CD14-positive monocyte (primary cell): Measurements from ENCODE around the gene CAPN11. TPM values are rescaled to one million over a fixed set of nuclear protein-coding genes. Genes with fewer than 3 reads are reported as not detected.

Experiments
- DNase-seq, 3 donors: peaks; one replicate each; pipeline ENCODE4 v3.0.0-alpha.2; 2011 to 2022
- H2AFZ ChIP-seq: 2 replicates; pipeline ENCODE4 v1.6.0; 2012; ENCODE audit warnings: mild to moderate bottlenecking, low read depth, low read length, inconsistent platforms; ENCODE audit not compliant: insufficient read depth, poor library complexity, severe bottlenecking
- H3K27ac ChIP-seq, 2 donors: 1 replicate in 1 of 2; 2 replicates in 1 of 2; pipeline ENCODE4 v1.5.1; 2012 to 2013; ENCODE audit warnings: low read length in 2 of 2, control low read depth in 1 of 2, inconsistent platforms in 1 of 2, low read depth in 1 of 2, mild to moderate bottlenecking in 1 of 2
- H3K27me3 ChIP-seq, 2 donors: one replicate each; pipeline versions ENCODE4 v1.6.0 to v1.6.1; 2011 to 2013; ENCODE audit warnings: low read length in 2 of 2; ENCODE audit not compliant: control insufficient read depth in 2 of 2, insufficient read depth in 2 of 2
- H3K36me3 ChIP-seq, 2 donors: replicated peaks in 1 of 2; 1 replicate in 1 of 2; 2 replicates in 1 of 2; pipeline versions ENCODE4 v1.5.1 to v1.6.1; 2012 to 2013; ENCODE audit warnings: low read length in 2 of 2, control low read depth in 1 of 2, inconsistent platforms in 1 of 2, mild to moderate bottlenecking in 1 of 2; ENCODE audit not compliant: insufficient read depth in 2 of 2, control insufficient read depth in 1 of 2
- H3K4me1 ChIP-seq, 2 donors: 1 replicate in 1 of 2; 2 replicates in 1 of 2; pipeline versions ENCODE4 v1.5.1 to v1.6.1; 2012 to 2013; ENCODE audit warnings: low read length in 2 of 2, control low read depth in 1 of 2, inconsistent platforms in 1 of 2, mild to moderate bottlenecking in 1 of 2, moderate library complexity in 1 of 2; ENCODE audit not compliant: insufficient read depth in 2 of 2, control insufficient read depth in 1 of 2
- H3K4me2 ChIP-seq: replicated peaks from 2 replicates; pipeline ENCODE3; 2012; ENCODE audit warnings: low read length, moderate library complexity, mild to moderate bottlenecking; ENCODE audit not compliant: poor library complexity, severe bottlenecking; ENCODE audit errors: extremely low read depth
- H3K4me3 ChIP-seq, 3 experiments: fragments of 200-600 bp in 1 of 3; sonication (generic) in 1 of 3; replicated peaks in 1 of 3; 1 replicate in 2 of 3; 2 replicates in 1 of 3; pipeline ENCODE4 v1.5.1; 2011 to 2013; ENCODE audit warnings: low read length in 3 of 3, mild to moderate bottlenecking in 3 of 3, control low read depth in 2 of 3, low read depth in 2 of 3, inconsistent platforms in 1 of 3, moderate library complexity in 1 of 3
- H3K79me2 ChIP-seq: 2 replicates; pipeline ENCODE4 v1.6.0; 2012; ENCODE audit warnings: mild to moderate bottlenecking, control low read depth, inconsistent platforms, low read length, moderate library complexity; ENCODE audit not compliant: insufficient read depth
- H3K9ac ChIP-seq: 2 replicates; pipeline ENCODE4 v1.6.0; 2017; ENCODE audit warnings: low read length, mild to moderate bottlenecking; ENCODE audit not compliant: insufficient read depth, poor library complexity, severe bottlenecking
- H3K9me3 ChIP-seq, 2 donors: replicated peaks in 1 of 2; 1 replicate in 1 of 2; 2 replicates in 1 of 2; pipeline versions ENCODE4 v1.5.1 to v1.6.1; 2012 to 2013; ENCODE audit warnings: low read length in 2 of 2, control low read depth in 1 of 2; ENCODE audit not compliant: control insufficient read depth in 1 of 2, insufficient read depth in 1 of 2
- H4K20me1 ChIP-seq: 2 replicates; pipeline ENCODE4 v1.6.0; 2012; ENCODE audit warnings: mild to moderate bottlenecking, low read length, control low read depth, moderate library complexity; ENCODE audit not compliant: insufficient read depth
- H3K27ac Mint-ChIP-seq, 7 donors: one replicate each; pipeline ENCODE4 v1.8.0; 2020; ENCODE audit warnings: mild to moderate bottlenecking in 7 of 7, mixed read lengths in 7 of 7, moderate library complexity in 6 of 7, inconsistent platforms in 2 of 7
- H3K27me3 Mint-ChIP-seq, 3 donors: one replicate each; pipeline ENCODE4 v1.8.0; 2021 to 2022; ENCODE audit warnings: low read depth in 3 of 3, mild to moderate bottlenecking in 3 of 3, mixed read lengths in 3 of 3, moderate library complexity in 3 of 3, inconsistent platforms in 1 of 3
- H3K36me3 Mint-ChIP-seq, 2 donors: one replicate each; pipeline ENCODE4 v1.8.0; 2020; ENCODE audit warnings: mixed read lengths in 2 of 2, inconsistent platforms in 1 of 2, mild to moderate bottlenecking in 1 of 2
- H3K4me1 Mint-ChIP-seq: one replicate; pipeline ENCODE4 v1.8.0; 2020; ENCODE audit warnings: mild to moderate bottlenecking, mixed read lengths
- H3K4me3 Mint-ChIP-seq, 2 donors: one replicate each; pipeline ENCODE4 v1.8.0; 2020; ENCODE audit warnings: mild to moderate bottlenecking in 2 of 2, mixed read lengths in 2 of 2, moderate library complexity in 1 of 2
- H3K9me3 Mint-ChIP-seq, 7 donors: one replicate each; pipeline ENCODE4 v1.8.0; 2020 to 2022; ENCODE audit warnings: mixed read lengths in 7 of 7, mild to moderate bottlenecking in 6 of 7, moderate library complexity in 6 of 7, inconsistent platforms in 2 of 7
- CTCF ChIP-seq: fragments of 200-600 bp; IDR thresholded peaks from one replicate; pipeline ENCODE4 v1.8.0; 2022; ENCODE audit warnings: antibody characterized with exemption, mild to moderate bottlenecking
- WGBS: methylation state at CpG from one replicate; pipeline ENCODE4 v1.1.5; 2013; ENCODE audit warnings: missing lambda C conversion rate; ENCODE audit not compliant: insufficient coverage; 5-methylcytosine and 5-hydroxymethylcytosine counted together
- intact Hi-C, 2 donors: fragments of 100-400 bp; cut with micrococcal nuclease; formaldehyde crosslinking; loops; one replicate each; pipeline versions ENCODE4 v1.15.0 to v1.15.1; 2023
- polyA plus RNA-seq, 3 donors: library from polyadenylated mRNA; depleted of rRNA in 1 of 3; unstranded in 2 of 3; stranded (reverse) in 1 of 3; fragments of 300-500 nt in 2 of 3; fragments of >200 nt in 1 of 3; fragmentation: Illumina TruSeq in 2 of 3; gene quantifications; 1 replicate in 2 of 3; 2 replicates in 1 of 3; pipeline ENCODE4 v1.2.3, GENCODE V29; 2012 to 2021

CAPN11 gene
- polyA plus RNA-seq, 3 donors: 0.11 TPM; not detected in 2

GRCh38 chr6:44138717-44139350, 19.8 kb upstream of the CAPN11 start:
- H3K27ac ChIP-seq: no peak overlapping the region
- intact Hi-C loops: no loop called here
- no peak overlapping the region for H3K9ac ChIP-seq
- H2AFZ ChIP-seq: no peak overlapping the region
- Mint-ChIP-seq H3K36me3 (peaks cover 64 to 84% of the 10 kb centered on the region in 2 donors), H3K27ac (no peak overlapping the region), H3K4me1 (peaks cover 5% of the 10 kb centered on the region), H3K27me3 (peaks cover 0 to 6% (median 2%) of the 10 kb centered on the region in 3 donors), H3K9me3 (no peaks in the 10 kb centered on the region), H3K4me3 (peak overlapping the region in 1 of 2 donors; percentile 63)
- TF ChIP-seq CTCF: no peak
- no peak overlapping the region for H3K4me3 ChIP-seq
- no peak for DNase-seq
- H3K27me3 ChIP-seq: no peaks in the 10 kb centered on the region
- H4K20me1 ChIP-seq: peaks cover 8% of the 10 kb centered on the region
- H3K36me3 ChIP-seq: peaks cover 35 to 80% of the 10 kb centered on the region in 2 donors
- no peaks in the 10 kb centered on the region for H3K9me3 ChIP-seq
- 50% methylated on average over 4 of the region's 6 CpGs for WGBS
- no peaks in the 10 kb centered on the region for H3K79me2 ChIP-seq
- H3K4me2 ChIP-seq: no peak overlapping the region
- no peaks in the 10 kb centered on the region for H3K4me1 ChIP-seq

- no peak for TF ChIP-seq CTCF
- no peak overlapping the region for H3K9ac ChIP-seq
- H3K27ac Mint-ChIP-seq: no peak overlapping the region
- H3K4me3 ChIP-seq: no peak overlapping the region
- H3K9me3 Mint-ChIP-seq: no peaks in the 10 kb centered on the region
- H3K4me1 Mint-ChIP-seq: peaks cover 5% of the 10 kb centered on the region
- H3K27ac ChIP-seq: no peak overlapping the region
- no peaks in the 10 kb centered on the region for H3K79me2 ChIP-seq
- H3K4me2 ChIP-seq: no peak overlapping the region
- 100% methylated on average over 6 of the region's 10 CpGs for WGBS
- H3K27me3 Mint-ChIP-seq: peaks cover 2 to 6% (median 2%) of the 10 kb centered on the region in 3 donors
- peaks cover 69 to 89% of the 10 kb centered on the region in 2 donors for H3K36me3 Mint-ChIP-seq
- DNase-seq: no peak
- H3K9me3 ChIP-seq: no peaks in the 10 kb centered on the region
- H4K20me1 ChIP-seq: peaks cover 2% of the 10 kb centered on the region
- no peaks in the 10 kb centered on the region for H3K27me3 ChIP-seq
- no peak overlapping the region for H2AFZ ChIP-seq
- no peak overlapping the region for H3K4me3 Mint-ChIP-seq
- no peaks in the 10 kb centered on the region for H3K4me1 ChIP-seq
- H3K36me3 ChIP-seq: peaks cover 38 to 84% of the 10 kb centered on the region in 2 donors
- intact Hi-C loops: no loop called here
Measured at GRCh38 chr6:44139351-44139743, 19.3 kb upstream of the CAPN11 start.
